GM12878 (cell line): Measurements from ENCODE around the gene SERTAD2. TPM values are rescaled to one million over a fixed set of nuclear protein-coding genes. Genes with fewer than 3 reads are reported as not detected.

ENCODE experiments used
- ATAC-seq: fragments of 200-7000 bp; cut with Tn5 transposase; 3 replicates; pipeline ENCODE4 v1.9.1; 2020; ENCODE audit warnings: mild to moderate bottlenecking, moderate library complexity
- BruUV-seq: library from RNA; stranded (reverse); fragments of 400-500 nt; replicated peaks from 2 replicates; lab custom pipeline; 2021; lab: Mats Ljungman, UMichigan
- CTCF ChIA-PET: fragments of 300-600 bp; sonication (Branson Sonifier 250); formaldehyde crosslinking; extraction: SDS; loops from one replicate; lab custom pipeline; 2021; ENCODE audit warnings: inconsistent platforms; lab: Yijun Ruan, JAX
- POLR2A ChIA-PET: fragments of 350-600 bp; formaldehyde crosslinking; extraction: SDS; loops from one replicate; lab custom pipeline; 2021; ENCODE audit warnings: inconsistent platforms; lab: Charles Lee
- RAD21 ChIA-PET: fragments of 300-600 bp; sonication (Branson Sonifier 250); formaldehyde crosslinking; loops from one replicate; lab custom pipeline; 2023; ENCODE audit warnings: antibody characterized with exemption; ENCODE audit not compliant: unreplicated experiment; lab: Charles Lee
- SMC1A ChIA-PET: fragments of 300-600 bp; sonication (Branson Sonifier 250); formaldehyde crosslinking; loops from one replicate; lab custom pipeline; 2023; ENCODE audit not compliant: unreplicated experiment, uncharacterized antibody; lab: Charles Lee
- DNase-seq: peaks from one replicate; pipeline ENCODE4 v3.0.0-alpha.2; 2011; ENCODE audit warnings: low read depth, low spot score
- FAIRE-seq: peaks from 3 replicates; lab custom pipeline; 2011; peaks lifted over from hg19 to GRCh38; lab: Jason Lieb, UNC
- H2AFZ ChIP-seq: 2 replicates; pipeline ENCODE4 v1.6.0; 2011; ENCODE audit warnings: low read depth, low read length, control low read depth; ENCODE audit not compliant: control insufficient read depth
- H3K27ac ChIP-seq: 2 replicates; pipeline ENCODE4 v1.5.1; 2011; ENCODE audit warnings: control low read depth; ENCODE audit not compliant: control insufficient read depth, insufficient read depth
- H3K27me3 ChIP-seq, 2 experiments: replicated peaks in 1 of 2; 2 replicates each; pipeline versions ENCODE4 v1.6.0 to v1.6.1; 2011; ENCODE audit warnings: low read length in 1 of 2; ENCODE audit not compliant: control insufficient read depth in 2 of 2, insufficient read depth in 2 of 2
- H3K36me3 ChIP-seq, 2 experiments: 2 replicates each; pipeline ENCODE4 v1.5.1; 2011; ENCODE audit warnings: low read length in 1 of 2; ENCODE audit not compliant: control insufficient read depth in 2 of 2, insufficient read depth in 2 of 2
- H3K4me1 ChIP-seq: 2 replicates; pipeline ENCODE4 v1.6.1; 2011; ENCODE audit warnings: mild to moderate bottlenecking, low read length, moderate library complexity, mixed read lengths; ENCODE audit not compliant: control insufficient read depth, insufficient read depth
- H3K4me2 ChIP-seq: 2 replicates; pipeline ENCODE4 v1.6.0; 2011; ENCODE audit warnings: control low read depth; ENCODE audit not compliant: control insufficient read depth, insufficient read depth
- H3K4me3 ChIP-seq: fragments of 200-600 bp; sonication (generic); 2 replicates; pipeline ENCODE4 v1.5.1; 2016
- H3K79me2 ChIP-seq: 2 replicates; pipeline ENCODE4 v1.6.0; 2011; ENCODE audit warnings: low read length; ENCODE audit not compliant: control insufficient read depth, insufficient read depth
- H3K9ac ChIP-seq: 2 replicates; pipeline ENCODE4 v1.8.0; 2011; ENCODE audit warnings: low read length, control low read depth, mixed read lengths; ENCODE audit not compliant: control insufficient read depth, insufficient read depth
- H3K9me3 ChIP-seq: replicated peaks from 3 replicates; pipeline ENCODE4 v1.5.1; 2011; ENCODE audit warnings: mild to moderate bottlenecking, low read length; ENCODE audit not compliant: control insufficient read depth, insufficient read depth
- H4K20me1 ChIP-seq: 2 replicates; pipeline ENCODE4 v1.6.0; 2011; ENCODE audit not compliant: control insufficient read depth, insufficient read depth
- BACH1 ChIP-seq: fragments of 450-650 bp; IDR thresholded peaks from 2 replicates; pipeline ENCODE4 v1.6.1; 2017; ENCODE audit warnings: mild to moderate bottlenecking, borderline replicate concordance
- STAT1 ChIP-seq: fragments of 450-650 bp; conservative IDR thresholded peaks from 2 replicates; pipeline ENCODE4 v1.6.1; 2014; ENCODE audit warnings: antibody characterized with exemption, mild to moderate bottlenecking
- WGBS: methylation state at CpG from one replicate; pipeline ENCODE4 v1.1.6; 2016; ENCODE audit warnings: low lambda C conversion rate; ENCODE audit not compliant: insufficient replicate concordance, insufficient coverage; ENCODE audit errors: missing lambda C conversion rate; 5-methylcytosine and 5-hydroxymethylcytosine counted together
- in situ Hi-C: fragments of 300-500 bp; cut with MboI; formaldehyde crosslinking; loops from 9 replicates; pipeline ENCODE4 v1.14.3; 2018; ENCODE audit warnings: mixed read lengths
- intact Hi-C: fragments of 100-400 bp; cut with micrococcal nuclease; formaldehyde crosslinking; loops from one replicate; pipeline ENCODE4 v1.14.2; 2022; ENCODE audit not compliant: unreplicated experiment
- polyA plus RNA-seq, 11 experiments: library from polyadenylated mRNA; depleted of rRNA in 4 of 11; unstranded in 6 of 11; stranded (reverse) in 5 of 11; fragments of >200 nt; fragmentation: Nextera tagmentation in 4 of 11; fragmentation: Illumina TruSeq in 1 of 11; extraction: Ambion mirVana in 4 of 11; extraction: Trizol in 1 of 11; gene quantifications; 1 replicate in 1 of 11; 2 replicates in 10 of 11; pipeline versions ENCODE4 v1.2.1 to v1.2.3, GENCODE V29; 2011 to 2016; ENCODE audit warnings: inconsistent platforms in 2 of 11, missing spikeins in 2 of 11, low read depth in 1 of 11
- total RNA-seq, 4 experiments: library from RNA; depleted of rRNA in 3 of 4; stranded (reverse); fragments of >200 nt in 3 of 4; fragmentation: Illumina TruSeq in 1 of 4; extraction: Trizol in 1 of 4; gene quantifications; 2 replicates each; pipeline versions ENCODE4 v1.2.1 to v1.2.3, GENCODE V29; 2013 to 2021
- TF ChIP-seq, protein P1 (sequence below): IDR thresholded peaks from 2 replicates; pipeline ENCODE4 v1.6.1; 2012; ENCODE audit warnings: low read depth, low read length, improper control_type of control experiment
- TF ChIP-seq, protein P2 (sequence below): fragments of 450-650 bp; IDR thresholded peaks from 2 replicates; pipeline ENCODE4 v1.6.1; 2016; ENCODE audit warnings: mild to moderate bottlenecking

The SERTAD2 gene
- total and polyA plus RNA-seq, 10 of the 15 experiments (the other 5 are each of a cell fraction or from before 2014, with no cell fraction given): 7.9 to 28.7 (median 20.1) TPM

DNA sequence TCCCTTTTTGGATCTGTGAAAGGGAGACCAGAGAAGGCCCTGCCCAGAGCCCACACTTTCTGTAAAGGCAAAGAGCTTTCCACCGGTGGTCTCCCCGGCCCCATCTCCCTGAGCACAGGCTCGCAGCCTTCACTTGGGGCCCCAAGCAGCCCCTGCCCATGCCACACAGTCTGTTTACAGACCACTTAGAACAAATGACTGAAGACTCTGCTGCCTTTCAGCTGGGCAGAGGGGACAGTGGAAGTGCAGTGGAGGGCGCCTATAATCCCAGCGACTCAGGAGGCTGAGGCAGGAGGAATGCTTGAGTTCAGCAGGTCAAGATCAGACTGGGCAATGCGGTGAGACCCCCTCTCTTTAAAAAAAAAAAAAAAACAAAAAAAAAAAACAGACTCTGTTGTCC is 28.9 kb downstream of the SERTAD2 start:
- in situ Hi-C loops: no loop called here
- SMC1A ChIA-PET: interaction anchor here (1.3 to 1.9 kb wide), 5 partner anchors 9 to 294 kb away, joined by 3 to 7 read pairs (median 3); no protein-coding TSS in a partner anchor
- H3K9me3 ChIP-seq: no peaks in the 10 kb centered on the region
- H3K4me2 ChIP-seq: no peak overlapping the region
- intact Hi-C loops: no loop called here
- peaks cover 8% of the 10 kb centered on the region for H3K4me1 ChIP-seq
- no peak for DNase-seq
- WGBS: 77% methylated on average over 6 of the region's 6 CpGs
- H3K27me3 ChIP-seq: no peaks in the 10 kb centered on the region
- TF ChIP-seq STAT1 (no peak), BACH1 (no peak)
- TF ChIP-seq, protein P1, sequence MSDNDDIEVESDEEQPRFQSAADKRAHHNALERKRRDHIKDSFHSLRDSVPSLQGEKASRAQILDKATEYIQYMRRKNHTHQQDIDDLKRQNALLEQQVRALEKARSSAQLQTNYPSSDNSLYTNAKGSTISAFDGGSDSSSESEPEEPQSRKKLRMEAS: no peak
- TF ChIP-seq, protein P2, sequence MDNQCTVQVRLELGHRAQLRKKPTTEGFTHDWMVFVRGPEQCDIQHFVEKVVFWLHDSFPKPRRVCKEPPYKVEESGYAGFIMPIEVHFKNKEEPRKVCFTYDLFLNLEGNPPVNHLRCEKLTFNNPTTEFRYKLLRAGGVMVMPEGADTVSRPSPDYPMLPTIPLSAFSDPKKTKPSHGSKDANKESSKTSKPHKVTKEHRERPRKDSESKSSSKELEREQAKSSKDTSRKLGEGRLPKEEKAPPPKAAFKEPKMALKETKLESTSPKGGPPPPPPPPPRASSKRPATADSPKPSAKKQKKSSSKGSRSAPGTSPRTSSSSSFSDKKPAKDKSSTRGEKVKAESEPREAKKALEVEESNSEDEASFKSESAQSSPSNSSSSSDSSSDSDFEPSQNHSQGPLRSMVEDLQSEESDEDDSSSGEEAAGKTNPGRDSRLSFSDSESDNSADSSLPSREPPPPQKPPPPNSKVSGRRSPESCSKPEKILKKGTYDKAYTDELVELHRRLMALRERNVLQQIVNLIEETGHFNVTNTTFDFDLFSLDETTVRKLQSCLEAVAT: no peak
- TF ChIP-seq, all 136 proteins: peak for 0
- ATAC-seq (no peak), FAIRE-seq (no peak)
- Histone ChIP-seq H3K27ac (no peak overlapping the region), H3K9ac (no peak overlapping the region), H4K20me1 (no peaks in the 10 kb centered on the region), H3K79me2 (no peaks in the 10 kb centered on the region), H3K4me3 (no peak overlapping the region), H2AFZ (no peak overlapping the region), H3K36me3 (no peaks in the 10 kb centered on the region)
- RAD21 ChIA-PET: interaction anchor here (0.8 to 2.6 kb wide), 6 partner anchors 10 to 102 kb away, joined by 3 to 14 read pairs (median 3); no protein-coding TSS in a partner anchor
- BruUV-seq: no TSS peak
- CTCF ChIA-PET: interaction anchor here (0.8 to 5.4 kb wide), 8 partner anchors 9 to 209 kb away, joined by 3 to 18 read pairs (median 4); partner anchors contain the start of gene AFTPH
- POLR2A ChIA-PET: interaction anchor here (0.7 to 1.5 kb wide), 2 partner anchors 9 to 213 kb away, joined by 3 to 4 read pairs; no protein-coding TSS in a partner anchor
